Muscle of leg (tissue), 11 donors: ENCODE measurements around the gene CEP41. TPM values are rescaled to one million over a fixed set of nuclear protein-coding genes. Genes with fewer than 3 reads are reported as not detected.
"Not testable (repeated sequence)": the region's sequence is repeated elsewhere in the genome, so short reads cannot be mapped to it uniquely, and the experiment has no call there.

Experiments
- DNase-seq: peaks from one replicate; pipeline ENCODE4 v3.0.0; 2013
- H3K27ac ChIP-seq: one replicate; pipeline ENCODE4 v1.5.1; 2013; ENCODE audit warnings: mild to moderate bottlenecking, low read length, control low read depth
- H3K27me3 ChIP-seq: one replicate; pipeline ENCODE4 v1.6.1; 2013; ENCODE audit warnings: low read length; ENCODE audit not compliant: control insufficient read depth, insufficient read depth
- H3K36me3 ChIP-seq: one replicate; pipeline ENCODE4 v1.6.1; 2013; ENCODE audit warnings: low read length; ENCODE audit not compliant: control insufficient read depth, insufficient read depth
- H3K4me1 ChIP-seq: one replicate; pipeline ENCODE4 v1.6.1; 2013; ENCODE audit warnings: low read length; ENCODE audit not compliant: control insufficient read depth, insufficient read depth
- H3K4me3 ChIP-seq: one replicate; pipeline ENCODE4 v1.5.1; 2013; ENCODE audit warnings: low read length, control low read depth
- H3K9me3 ChIP-seq: replicated peaks from 2 replicates; pipeline ENCODE4 v1.6.1; 2013; ENCODE audit warnings: low read depth, low read length; ENCODE audit not compliant: control insufficient read depth
- WGBS: methylation state at CpG from one replicate; pipeline ENCODE4 v1.1.5; 2013; ENCODE audit warnings: missing lambda C conversion rate; ENCODE audit not compliant: insufficient coverage; 5-methylcytosine and 5-hydroxymethylcytosine counted together
- polyA plus RNA-seq, 8 donors: library from polyadenylated mRNA; unstranded; fragments of 120-200 nt; gene quantifications; one replicate each; pipeline versions ENCODE4 v1.2.1 to v1.2.3, GENCODE V29; 2013; ENCODE audit warnings: inconsistent platforms in 1 of 8, low replicate concordance in 1 of 8; ENCODE audit not compliant: insufficient read length in 8 of 8, insufficient read depth in 1 of 8
- total RNA-seq: library from RNA; stranded (reverse); fragments of 120-200 nt; gene quantifications from one replicate; pipeline ENCODE4 v1.2.4, GENCODE V29; 2013

CEP41 gene
- total and polyA plus RNA-seq, 9 donors, result 16.3 to 29.1 (median 23.0) TPM

GRCh38 chr7:130376461-130376860, 64.4 kb downstream of the CEP41 start:
- not testable (repeated sequence) for H3K4me3 ChIP-seq, H3K9me3 ChIP-seq, DNase-seq, H3K36me3 ChIP-seq, H3K27me3 ChIP-seq, H3K27ac ChIP-seq
- WGBS, result no CpG with 5 or more reads among the region's 1 CpG
- H3K4me1 ChIP-seq, result peaks cover 60% of the 10 kb centered on the region

GRCh38 chr7:130374507-130374906, 66.3 kb downstream of the CEP41 start:
- Histone ChIP-seq H3K27me3 (no peaks in the 10 kb centered on the region), H3K4me3 (no peak overlapping the region), H3K36me3 (no peaks in the 10 kb centered on the region), H3K9me3 (peaks cover 10% of the 10 kb centered on the region), H3K27ac (peak overlapping the region; percentile 98), H3K4me1 (peaks cover 57% of the 10 kb centered on the region)
- WGBS, result 98% methylated on average over 5 of the region's 6 CpGs
- no peak for DNase-seq

GRCh38 chr7:130372402-130373165, 68.2 kb downstream of the CEP41 start:
- peak overlapping the region; percentile 98 for H3K27ac ChIP-seq
- no peaks in the 10 kb centered on the region for H3K27me3 ChIP-seq
- H3K9me3 ChIP-seq, result peaks cover 10% of the 10 kb centered on the region
- DNase-seq, result no peak
- H3K4me3 ChIP-seq, result no peak overlapping the region
- WGBS, result 66% methylated on average over 8 of the region's 11 CpGs
- no peaks in the 10 kb centered on the region for H3K36me3 ChIP-seq
- peaks cover 69% of the 10 kb centered on the region for H3K4me1 ChIP-seq

GRCh38 chr7:130371046-130371445, 69.8 kb downstream of the CEP41 start:
- H3K9me3 ChIP-seq, result peaks cover 1% of the 10 kb centered on the region
- peak; percentile 69 for DNase-seq
- H3K36me3 ChIP-seq, result no peaks in the 10 kb centered on the region
- no peaks in the 10 kb centered on the region for H3K27me3 ChIP-seq
- WGBS, result 52% methylated on average over 3 of the region's 3 CpGs
- peaks cover 85% of the 10 kb centered on the region for H3K4me1 ChIP-seq
- H3K4me3 ChIP-seq, result no peak overlapping the region
- H3K27ac ChIP-seq, result peak overlapping the region; percentile 98

- Histone ChIP-seq H3K36me3 (no peaks in the 10 kb centered on the region), H3K27ac (peak overlapping the region; percentile 98), H3K9me3 (no peaks in the 10 kb centered on the region), H3K4me1 (peaks cover 94% of the 10 kb centered on the region), H3K27me3 (no peaks in the 10 kb centered on the region), H3K4me3 (no peak overlapping the region)
- WGBS, result 0% methylated on average over 1 of the region's 3 CpGs
- peak; percentile 93 for DNase-seq
Measured at GRCh38 chr7:130369831-130370550, 70.8 kb downstream of the CEP41 start.

GRCh38 chr7:130369110-130369711, 71.6 kb downstream of the CEP41 start:
- H3K36me3 ChIP-seq, result no peaks in the 10 kb centered on the region
- no peak overlapping the region for H3K4me3 ChIP-seq
- H3K4me1 ChIP-seq, result peaks cover 94% of the 10 kb centered on the region
- DNase-seq, result no peak
- H3K9me3 ChIP-seq, result no peaks in the 10 kb centered on the region
- peak overlapping the region; percentile 98 for H3K27ac ChIP-seq
- WGBS, result 41% methylated on average over 7 of the region's 10 CpGs
- H3K27me3 ChIP-seq, result no peaks in the 10 kb centered on the region

- Histone ChIP-seq H3K27me3 (no peaks in the 10 kb centered on the region), H3K4me3 (no peak overlapping the region), H3K36me3 (no peaks in the 10 kb centered on the region), H3K9me3 (no peaks in the 10 kb centered on the region), H3K27ac (peak overlapping the region; percentile 98), H3K4me1 (peaks cover 95% of the 10 kb centered on the region)
- DNase-seq, result no peak
- WGBS, result 83% methylated on average over 16 of the region's 19 CpGs
Measured at GRCh38 chr7:130367836-130368746, 72.7 kb downstream of the CEP41 start.

GRCh38 chr7:130367088-130367755, 73.6 kb downstream of the CEP41 start:
- H3K4me3 ChIP-seq, result no peak overlapping the region
- DNase-seq, result no peak

GRCh38 chr7:130366564-130366963, 74.3 kb downstream of the CEP41 start:
- DNase-seq, result no peak
- no peaks in the 10 kb centered on the region for H3K27me3 ChIP-seq
- H3K4me1 ChIP-seq, result peaks cover 88% of the 10 kb centered on the region
- peak overlapping the region; percentile 24 for H3K4me3 ChIP-seq
- H3K27ac ChIP-seq, result peak overlapping the region; percentile 98
- no peaks in the 10 kb centered on the region for H3K36me3 ChIP-seq
- WGBS, result 70% methylated on average over 4 of the region's 6 CpGs
- no peaks in the 10 kb centered on the region for H3K9me3 ChIP-seq

More at GRCh38 chr7:130367088-130367755, 73.6 kb downstream of the CEP41 start:
- H3K9me3 ChIP-seq, result no peaks in the 10 kb centered on the region
- 71% methylated on average over 3 of the region's 13 CpGs for WGBS
- H3K27me3 ChIP-seq, result no peaks in the 10 kb centered on the region
- peak overlapping the region; percentile 98 for H3K27ac ChIP-seq
- no peaks in the 10 kb centered on the region for H3K36me3 ChIP-seq
- peaks cover 95% of the 10 kb centered on the region for H3K4me1 ChIP-seq
